Renal pelvis (tissue), 4 donors: Measurements from ENCODE around the gene FCMR. TPM values are rescaled to one million over a fixed set of nuclear protein-coding genes. Genes with fewer than 3 reads are reported as not detected.

Source experiments
- DNase-seq: peaks from one replicate; pipeline ENCODE4 v3.0.0-alpha.2; 2013
- polyA plus RNA-seq, 3 donors: library from polyadenylated mRNA; unstranded; fragments of 120-200 nt; gene quantifications; one replicate each; pipeline ENCODE4 v1.2.1, GENCODE V29; 2013; ENCODE audit not compliant: insufficient read length in 3 of 3

FCMR gene
- polyA plus RNA-seq, 3 donors, result 1.6 to 2.5 (median 2.2) TPM

GRCh38 chr1:206901944-206902343, 19.8 kb downstream of the FCMR start:
- DNase-seq, result no peak

- no peak for DNase-seq
Observed at GRCh38 chr1:206900149-206900548, 21.6 kb downstream of the FCMR start.

DNA sequence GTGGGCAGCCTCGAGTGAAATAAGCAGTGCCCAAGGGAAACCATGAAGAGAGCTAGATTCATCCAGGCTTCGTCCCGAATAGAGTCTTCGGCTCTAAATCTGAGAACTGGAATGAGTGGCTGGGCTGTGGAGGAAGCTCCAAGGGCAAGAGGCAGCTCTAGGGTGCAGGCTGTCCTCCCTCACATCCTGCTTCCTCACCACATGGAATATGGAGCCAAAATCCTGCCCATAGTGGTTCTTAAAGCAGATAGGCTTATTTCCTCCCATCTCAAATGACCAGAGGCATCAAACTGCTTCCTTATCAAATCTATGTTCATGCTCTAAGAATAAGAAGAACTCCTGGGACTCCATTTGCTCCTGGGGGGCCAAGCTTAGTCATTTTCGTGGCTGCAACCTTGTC, 22.0 kb downstream of the FCMR start:
- DNase-seq, result no peak

DNA sequence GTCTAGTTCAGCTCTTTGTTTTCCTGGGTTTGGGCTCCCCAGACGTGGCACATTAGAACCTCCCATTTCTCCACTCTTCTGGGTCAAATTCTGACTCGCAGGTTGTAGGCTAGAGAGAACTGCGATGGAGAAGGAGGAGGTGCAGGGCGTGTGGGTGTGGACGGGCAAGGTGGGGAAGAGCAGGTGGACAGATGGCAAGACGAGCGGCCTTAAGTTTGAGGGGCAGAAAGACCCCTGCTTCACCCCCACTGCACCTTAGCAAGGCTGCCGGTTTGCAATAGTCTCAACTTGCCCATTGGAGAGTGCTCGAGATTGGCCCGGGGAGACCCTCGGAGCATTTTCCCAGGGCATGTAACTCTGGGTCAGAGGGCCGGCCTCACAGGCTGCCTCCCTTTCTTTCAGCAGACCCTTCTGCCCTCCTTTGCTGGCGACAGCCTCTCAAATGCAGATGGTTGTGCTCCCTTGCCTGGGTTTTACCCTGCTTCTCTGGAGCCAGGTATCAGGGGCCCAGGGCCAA, 22.8 kb downstream of the FCMR start:
- DNase-seq, result no peak

- no peak for DNase-seq
Observed at GRCh38 chr1:206898089-206898914, 23.4 kb downstream of the FCMR start.

DNA sequence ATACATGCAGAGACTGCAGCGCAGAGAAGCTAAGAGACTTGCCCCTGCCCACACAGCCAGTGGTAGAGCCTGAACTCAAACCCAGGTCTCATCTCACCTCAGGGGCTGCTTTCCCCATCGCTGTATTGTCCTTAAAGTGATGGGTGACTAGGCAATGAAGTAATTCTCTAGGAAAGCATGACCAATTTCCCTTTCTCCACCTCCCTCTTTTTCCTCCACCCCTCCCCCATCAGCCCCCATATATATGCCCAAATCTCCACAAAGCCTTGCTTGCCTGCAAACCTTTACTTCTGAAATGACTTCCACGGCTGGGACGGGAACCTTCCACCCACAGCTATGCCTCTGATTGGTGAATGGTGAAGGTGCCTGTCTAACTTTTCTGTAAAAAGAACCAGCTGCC, 24.6 kb downstream of the FCMR start, which contains the start of gene IL24:
Gene IL24, plus strand, starts transcription at position 269 of the 400 bp plus-strand sequence. CDS start 390 bp downstream, outside the sequence.
- DNase-seq, result no peak

DNA sequence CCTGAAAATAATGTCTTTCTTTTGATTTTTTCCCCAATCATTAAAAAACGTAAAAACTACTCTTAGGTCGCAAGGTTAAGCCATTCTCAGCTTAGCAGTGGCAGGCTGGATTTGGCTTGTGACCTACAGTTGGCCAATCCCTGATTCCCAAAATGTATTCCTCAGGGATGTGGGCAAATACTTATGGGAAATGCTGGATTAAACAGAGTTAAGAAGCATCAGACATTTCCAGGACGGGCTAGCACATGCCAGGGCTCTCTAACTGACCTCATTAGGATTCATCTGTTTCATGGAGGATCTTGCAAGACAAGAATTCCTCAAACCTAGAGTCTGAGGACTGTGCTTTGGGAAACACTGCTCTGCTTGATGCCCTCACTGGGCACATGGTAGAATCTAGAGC, 25.5 kb downstream of the FCMR start:
- DNase-seq, result no peak

DNA sequence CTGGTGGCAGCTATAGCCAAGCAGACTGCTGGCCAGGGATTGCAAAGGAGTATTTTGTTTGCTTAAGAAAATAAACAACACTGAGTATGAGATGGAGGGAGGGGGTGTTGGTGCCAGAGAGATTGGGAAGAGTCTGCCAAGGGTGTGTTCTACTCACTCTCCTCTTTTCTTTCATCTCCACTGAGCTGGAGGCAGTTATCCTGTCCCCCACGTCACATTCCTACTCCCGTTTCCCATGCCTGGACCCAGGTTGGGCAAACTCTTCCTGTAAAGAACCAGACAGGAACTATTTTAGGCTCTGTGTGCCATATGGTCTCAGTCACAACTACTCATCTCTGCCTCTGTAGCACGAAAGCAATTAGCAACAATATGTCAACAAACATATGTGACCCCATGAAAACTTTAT, 25.9 kb downstream of the FCMR start:
- DNase-seq, result no peak

- no peak for DNase-seq
Observed at GRCh38 chr1:206895325-206895724, 26.4 kb downstream of the FCMR start.

GRCh38 chr1:206893380-206893779, 28.4 kb downstream of the FCMR start:
- no peak for DNase-seq

DNA sequence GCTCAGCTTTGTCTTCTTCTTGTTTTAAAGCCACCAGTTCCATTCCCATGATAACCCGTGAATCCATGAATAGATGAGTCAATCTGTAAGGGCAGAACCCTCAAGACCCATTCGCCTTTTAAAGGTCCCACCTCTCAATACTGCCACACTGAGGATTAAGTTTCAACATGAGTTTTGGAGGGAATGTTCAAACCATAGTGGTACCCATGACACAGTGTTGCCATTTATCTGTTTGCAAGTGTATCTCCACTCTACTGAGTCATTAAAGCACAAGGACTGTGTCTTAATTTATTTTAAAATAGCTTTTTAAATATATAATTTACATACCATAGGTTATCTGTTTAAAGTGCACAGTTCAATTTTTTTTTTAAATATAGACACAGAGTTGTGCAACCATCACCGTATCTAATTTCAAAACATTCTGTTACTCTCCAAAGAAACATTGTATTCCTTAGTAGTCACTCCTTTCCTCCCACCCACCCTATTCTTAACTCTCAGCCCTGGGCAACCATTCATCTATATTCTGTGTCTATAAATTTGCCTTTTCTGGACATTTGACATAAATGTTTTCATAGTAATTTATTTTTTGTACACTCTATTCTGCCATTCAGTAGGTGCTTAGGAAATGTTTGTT, 29.3 kb downstream of the FCMR start:
- DNase-seq, result no peak

DNA sequence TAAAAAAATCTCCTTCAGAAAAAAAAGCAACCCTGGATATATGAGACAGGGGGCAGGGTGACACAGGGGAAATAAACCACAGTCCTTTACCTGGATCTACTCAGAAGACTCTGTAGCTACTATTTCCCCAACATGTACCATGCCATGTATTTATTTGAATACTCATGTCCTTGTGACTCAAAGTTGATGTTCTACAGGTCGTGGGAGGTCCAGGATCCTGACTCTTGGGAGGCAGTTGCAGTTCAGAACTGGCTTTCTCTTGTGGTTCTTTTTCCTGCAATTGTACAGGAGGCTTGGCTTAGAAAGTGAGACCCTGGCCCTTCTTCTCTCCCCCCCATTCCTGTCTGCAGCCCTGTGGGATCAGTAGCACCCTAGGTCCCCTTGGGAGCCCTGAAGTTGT, 30.3 kb downstream of the FCMR start:
- DNase-seq, result no peak

DNA sequence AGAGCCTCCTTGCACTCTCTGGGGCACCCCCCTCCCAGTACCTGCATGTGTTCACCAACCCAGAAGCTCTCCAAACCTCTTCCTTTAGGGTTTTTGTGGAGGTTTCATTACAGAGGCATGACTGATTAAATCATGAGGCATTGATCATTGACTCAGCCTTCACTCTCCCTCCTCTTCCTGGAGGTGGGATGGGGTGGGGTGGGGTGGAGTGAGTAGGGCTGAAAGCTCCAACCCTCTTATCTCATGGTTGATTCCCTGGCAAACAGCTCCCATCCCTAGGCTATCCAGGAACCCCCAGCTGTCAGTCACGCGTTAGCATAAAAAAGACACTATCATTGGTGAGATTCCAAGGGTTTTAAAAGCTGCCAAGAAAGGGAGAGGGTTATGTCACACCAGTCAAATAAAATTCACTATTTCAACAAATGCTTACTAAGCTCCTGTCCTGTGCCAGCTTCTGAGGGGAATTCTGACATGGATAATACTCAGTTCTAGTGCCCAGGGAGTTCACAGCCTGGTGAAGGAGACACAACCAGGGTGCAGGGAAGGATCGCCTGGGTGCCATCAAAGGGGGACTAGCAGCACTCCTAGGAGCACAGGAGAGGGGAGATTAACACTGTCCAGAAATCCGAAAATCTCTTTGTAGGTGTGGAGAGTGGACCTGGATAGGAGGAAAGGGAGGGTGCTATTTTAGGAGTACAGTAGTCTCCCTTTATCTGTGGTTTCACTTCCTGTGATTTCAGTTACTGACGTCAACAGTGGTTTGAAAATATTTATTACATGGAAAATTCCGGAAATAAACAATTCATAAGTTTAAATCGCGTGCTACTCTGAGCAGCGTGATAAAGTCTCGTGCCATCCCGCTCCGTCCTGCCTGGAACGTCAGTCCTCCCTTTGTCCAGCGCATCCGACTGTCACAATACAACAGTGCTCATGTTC, 31.3 kb downstream of the FCMR start:
- DNase-seq, result no peak

GRCh38 chr1:206887701-206888100, 34.0 kb downstream of the FCMR start:
- DNase-seq, result no peak

DNA sequence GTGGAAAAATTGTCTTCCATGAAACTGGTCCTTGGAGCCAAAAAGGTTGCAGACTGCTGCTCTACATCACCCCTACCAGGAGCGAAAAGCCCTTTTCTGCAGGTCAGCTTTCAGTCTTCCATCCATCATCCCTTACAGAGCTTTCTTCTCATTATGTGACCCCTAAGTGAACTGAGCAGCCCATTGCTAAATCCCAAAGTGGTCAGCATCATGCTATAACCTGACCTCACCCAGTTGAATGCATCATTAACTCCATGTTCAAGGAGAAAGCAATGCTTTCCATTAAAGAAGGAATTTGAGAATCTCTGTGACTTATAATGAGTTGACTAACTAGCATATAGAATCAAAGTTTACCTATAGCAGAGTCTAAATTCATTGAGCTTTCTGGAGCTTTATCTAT, 34.9 kb downstream of the FCMR start:
- DNase-seq, result peak; percentile 53

DNA sequence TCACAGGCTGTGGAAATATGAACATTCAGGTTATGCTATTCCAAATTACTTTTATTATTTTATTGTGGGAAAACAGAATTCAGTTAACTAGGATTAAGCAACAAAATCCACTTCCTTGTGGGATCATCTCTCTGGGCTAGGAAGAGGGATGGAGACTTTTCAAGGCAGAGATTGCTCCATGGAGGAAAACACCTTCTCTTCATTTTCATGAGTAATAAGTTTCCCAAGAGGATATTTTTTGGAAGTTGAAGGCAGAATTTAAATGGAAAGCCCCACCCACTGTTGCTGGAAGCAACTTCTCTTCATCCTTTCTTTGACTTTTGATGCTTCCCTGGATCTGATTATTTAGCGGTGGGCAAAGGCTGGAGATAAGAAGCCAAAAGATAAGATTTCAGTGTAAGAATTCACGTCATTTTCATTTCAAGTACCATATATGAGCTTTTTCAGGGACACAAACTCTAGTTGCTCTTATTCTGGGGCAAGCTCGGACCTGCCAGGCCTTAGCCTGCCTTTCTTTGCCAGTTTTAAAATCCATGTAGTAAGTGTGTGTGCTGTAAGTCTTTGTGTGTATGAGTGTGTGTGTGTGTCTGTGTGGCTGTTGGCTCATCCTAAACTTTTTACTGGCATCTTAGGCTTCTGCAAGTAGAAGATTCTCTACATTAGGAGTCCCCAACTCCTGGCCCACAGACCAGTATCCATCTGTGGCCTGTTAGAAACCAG, 36.2 kb downstream of the FCMR start:
- DNase-seq, result no peak

DNA sequence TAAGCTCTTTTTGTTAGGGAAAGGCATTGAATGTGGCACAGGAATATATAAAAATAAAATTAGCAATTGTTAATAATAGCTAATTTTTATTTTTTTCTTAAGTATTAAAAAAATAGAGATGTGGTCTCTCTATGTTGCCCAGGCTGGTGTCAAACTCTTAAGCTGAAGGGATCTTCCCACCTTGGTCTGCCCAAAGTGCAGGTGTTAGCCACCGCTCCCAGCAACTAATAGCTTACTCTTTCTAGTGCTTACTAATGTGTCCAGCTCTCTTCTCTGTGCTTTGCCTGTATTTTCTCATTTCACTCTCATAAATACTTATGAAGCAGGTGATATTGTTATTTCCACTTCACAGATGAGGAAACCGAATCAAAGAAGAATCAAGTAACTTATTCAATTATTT, 37.9 kb downstream of the FCMR start:
- no peak for DNase-seq

DNA sequence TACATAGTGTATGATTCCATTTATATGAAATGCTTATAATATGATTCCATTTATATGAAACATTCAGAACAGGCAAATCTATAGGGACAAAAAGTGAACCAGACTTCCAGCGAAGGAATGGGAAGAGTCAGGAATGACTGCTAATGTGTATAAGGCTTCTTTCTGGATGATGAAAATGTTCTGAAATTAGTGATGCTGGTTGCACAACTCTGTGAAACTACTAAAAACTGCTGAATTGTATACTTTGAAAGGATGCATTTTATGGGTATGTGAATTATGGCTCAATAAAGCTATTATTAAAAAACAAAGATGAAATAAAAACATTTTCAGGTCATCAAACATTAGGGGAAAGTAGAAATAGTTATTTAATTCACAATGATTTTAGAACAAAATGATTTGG, 38.6 kb downstream of the FCMR start:
- no peak for DNase-seq

GRCh38 chr1:206882555-206882954, 39.2 kb downstream of the FCMR start:
- DNase-seq, result no peak

GRCh38 chr1:206880314-206880713, 41.4 kb downstream of the FCMR start:
- DNase-seq, result no peak

GRCh38 chr1:206878456-206878855, 43.3 kb downstream of the FCMR start:
- no peak for DNase-seq
